Uterus (tissue), 2 donors: ENCODE measurements around the gene NDUFB10.
"Not testable (repeated sequence)": the region's sequence is repeated elsewhere in the genome, so short reads cannot be mapped to it uniquely, and the experiment has no call there.

Experiments used
- CTCF ChIP-seq, 4 experiments: fragments of 200-600 bp in 2 of 4; fragments of 450-650 bp in 2 of 4; sonication (generic) in 2 of 4; IDR thresholded peaks; one replicate each; pipeline ENCODE4 v1.5.1; 2016 to 2019; ENCODE audit warnings: antibody characterized with exemption in 4 of 4, mild to moderate bottlenecking in 2 of 4, moderate library complexity in 1 of 4
- POLR2A ChIP-seq, 2 donors: fragments of 450-650 bp; IDR thresholded peaks; one replicate each; pipeline ENCODE4 v1.6.1; 2016; ENCODE audit warnings: antibody characterized with exemption in 2 of 2, mild to moderate bottlenecking in 1 of 2, moderate library complexity in 1 of 2

GRCh38 chr16:1957434-1958142, 1.8 kb upstream of the NDUFB10 start:
- TF ChIP-seq CTCF, POLR2A (IDR thresholded peaks at IDR 0.05): not testable (repeated sequence)
